GM23338 (cell line): ENCODE data around the gene ST6GALNAC1. TPM values are rescaled to one million over a fixed set of nuclear protein-coding genes. Genes with fewer than 3 reads are reported as not detected.

ENCODE experiments used
- ATAC-seq: fragments of 200-7000 bp; cut with Tn5 transposase; 3 replicates; pipeline ENCODE4 v1.9.1; 2020
- DNase-seq: peaks from one replicate; pipeline ENCODE4 v3.0.0-alpha.2; 2015; ENCODE audit warnings: low spot score
- H2AFZ ChIP-seq: fragments of 200-600 bp; sonication (generic); 2 replicates; pipeline ENCODE4 v1.8.0; 2016; ENCODE audit warnings: antibody characterized with exemption, mild to moderate bottlenecking, moderate library complexity
- H3F3A ChIP-seq: fragments of 200-600 bp; sonication (generic); replicated peaks from 2 replicates; pipeline ENCODE4 v1.8.0; 2017; ENCODE audit warnings: antibody characterized with exemption, mixed run types, low read depth
- H3K27ac ChIP-seq: fragments of 200-600 bp; sonication (generic); 2 replicates; pipeline ENCODE4 v1.6.1; 2016; ENCODE audit warnings: low read depth
- H3K27me3 ChIP-seq: fragments of 200-600 bp; sonication (generic); 2 replicates; pipeline ENCODE4 v1.8.0; 2016; ENCODE audit warnings: mild to moderate bottlenecking, mixed run types, moderate library complexity; ENCODE audit not compliant: insufficient read depth
- H3K36me3 ChIP-seq: fragments of 200-600 bp; sonication (generic); 2 replicates; pipeline ENCODE4 v1.8.0; 2016; ENCODE audit warnings: mild to moderate bottlenecking; ENCODE audit not compliant: insufficient read depth
- H3K4me1 ChIP-seq: fragments of 200-600 bp; sonication (generic); 2 replicates; pipeline ENCODE4 v1.8.0; 2016; ENCODE audit warnings: mild to moderate bottlenecking, moderate library complexity; ENCODE audit not compliant: insufficient read depth
- H3K4me2 ChIP-seq: fragments of 200-600 bp; sonication (generic); 2 replicates; pipeline ENCODE4 v1.7.1; 2017; ENCODE audit warnings: mixed run types
- H3K4me3 ChIP-seq: fragments of 200-600 bp; sonication (generic); 2 replicates; pipeline ENCODE4 v1.6.1; 2016; ENCODE audit warnings: mixed run types
- H3K79me2 ChIP-seq: fragments of 200-600 bp; sonication (generic); replicated peaks from 2 replicates; pipeline ENCODE4 v1.8.0; 2017; ENCODE audit warnings: mild to moderate bottlenecking; ENCODE audit not compliant: insufficient read depth
- H3K9me2 ChIP-seq: fragments of 200-600 bp; sonication (generic); 2 replicates; pipeline ENCODE4 v1.8.0; 2017; ENCODE audit not compliant: insufficient read depth
- H4K20me1 ChIP-seq: fragments of 200-600 bp; sonication (generic); replicated peaks from 2 replicates; pipeline ENCODE4 v1.8.0; 2017; ENCODE audit warnings: mild to moderate bottlenecking; ENCODE audit not compliant: insufficient read depth
- H3K27ac Mint-ChIP-seq: 2 replicates; pipeline ENCODE4 v1.8.0; 2020; ENCODE audit warnings: inconsistent platforms, mild to moderate bottlenecking, moderate library complexity, mixed read lengths
- H3K27me3 Mint-ChIP-seq: 3 replicates; pipeline ENCODE4 v1.8.0; 2022; ENCODE audit warnings: low read depth, mild to moderate bottlenecking, moderate library complexity, mixed read lengths, inconsistent platforms; ENCODE audit not compliant: insufficient read depth, poor library complexity
- H3K36me3 Mint-ChIP-seq: 3 replicates; pipeline ENCODE4 v1.8.0; 2021; ENCODE audit warnings: low read depth, mild to moderate bottlenecking, inconsistent platforms, moderate library complexity, mixed read lengths
- H3K4me1 Mint-ChIP-seq: 3 replicates; pipeline ENCODE4 v1.8.0; 2020; ENCODE audit warnings: mild to moderate bottlenecking, inconsistent platforms, mixed read lengths
- H3K4me3 Mint-ChIP-seq: 3 replicates; pipeline ENCODE4 v1.8.0; 2021; ENCODE audit warnings: moderate library complexity, mild to moderate bottlenecking, inconsistent platforms, mixed read lengths
- H3K9me3 Mint-ChIP-seq: 3 replicates; pipeline ENCODE4 v1.8.0; 2020; ENCODE audit warnings: moderate library complexity, mild to moderate bottlenecking, inconsistent platforms, mixed read lengths
- CREB1 ChIP-seq: fragments of 250-450 bp; sonication (Bioruptor Pico); IDR thresholded peaks from 2 replicates; pipeline ENCODE4 v1.5.0; 2020; ENCODE audit warnings: low read depth, mild to moderate bottlenecking, moderate library complexity
- CTCF ChIP-seq, 2 experiments: fragments of 200-600 bp in 1 of 2; sonication (generic) in 1 of 2; conservative IDR thresholded peaks; 2 replicates each; pipeline versions ENCODE4 v1.5.1 to v1.6.1; 2016 to 2017; ENCODE audit warnings: antibody characterized with exemption in 2 of 2, low read depth in 2 of 2, mild to moderate bottlenecking in 2 of 2, moderate library complexity in 1 of 2
- ETS1 ChIP-seq: IDR thresholded peaks from 2 replicates; pipeline ENCODE4 v1.6.1; 2016; ENCODE audit warnings: antibody characterized with exemption
- EZH2 ChIP-seq: fragments of 200-600 bp; sonication (generic); IDR thresholded peaks from one replicate; pipeline ENCODE4 v1.8.0; 2017; ENCODE audit warnings: antibody characterized with exemption, mild to moderate bottlenecking, low read depth; ENCODE audit not compliant: unreplicated experiment
- EZH2phosphoT487 ChIP-seq: fragments of 200-600 bp; sonication (generic); IDR thresholded peaks from one replicate; pipeline ENCODE4 v1.8.1; 2018; ENCODE audit warnings: antibody characterized with exemption; ENCODE audit not compliant: unreplicated experiment
- JUNB ChIP-seq: IDR thresholded peaks from one replicate; pipeline ENCODE4 v1.6.1; 2016; ENCODE audit warnings: antibody characterized with exemption; ENCODE audit not compliant: unreplicated experiment
- NANOG ChIP-seq: IDR thresholded peaks from 2 replicates; pipeline ENCODE4 v1.6.1; 2016; ENCODE audit warnings: antibody characterized with exemption, borderline replicate concordance
- POLR2AphosphoS5 ChIP-seq: IDR thresholded peaks from 2 replicates; pipeline ENCODE4 v1.6.1; 2016; ENCODE audit warnings: antibody characterized with exemption, low read depth
- STAT1 ChIP-seq: IDR thresholded peaks from one replicate; pipeline ENCODE4 v1.6.1; 2016; ENCODE audit warnings: antibody characterized with exemption; ENCODE audit not compliant: unreplicated experiment
- ZNF114 ChIP-seq: fragments of 250-450 bp; sonication (Bioruptor Pico); IDR thresholded peaks from 2 replicates; pipeline ENCODE4 v1.5.0; 2020; ENCODE audit warnings: mild to moderate bottlenecking, moderate library complexity
- ZNF331 ChIP-seq: fragments of 250-450 bp; sonication (Bioruptor Pico); IDR thresholded peaks from 2 replicates; pipeline ENCODE4 v1.5.0; 2020; ENCODE audit warnings: low read depth, mild to moderate bottlenecking, moderate library complexity
- ZNF462 ChIP-seq: fragments of 250-450 bp; sonication (Bioruptor Pico); IDR thresholded peaks from 2 replicates; pipeline ENCODE4 v1.5.0; 2020; ENCODE audit warnings: mild to moderate bottlenecking, moderate library complexity
- polyA plus RNA-seq: library from polyadenylated mRNA; unstranded; fragments of >200 nt; fragmentation: Nextera tagmentation; extraction: Ambion mirVana; gene quantifications from 2 replicates; pipeline ENCODE4 v1.2.1, GENCODE V29; 2016
- total RNA-seq: library from RNA; depleted of rRNA; stranded (reverse); fragments of >200 nt; shearing (Covaris generic); gene quantifications from 2 replicates; pipeline ENCODE4 v1.2.3, GENCODE V29; 2014

Gene ST6GALNAC1
- total and polyA plus RNA-seq, 2 experiments from 2014 or later, result not detected

GRCh38 chr17:76677406-76677805, 33.8 kb upstream of the ST6GALNAC1 start:
- no peaks in the 10 kb centered on the region for H3K9me3 Mint-ChIP-seq
- ATAC-seq, result no peak
- TF ChIP-seq ETS1, result no peak
- no peak for TF ChIP-seq CREB1 (CRISPR knock-in tag)
- TF ChIP-seq EZH2phosphoT487, result no peak
- TF ChIP-seq CTCF (conservative IDR thresholded peaks at IDR 0.05; ENCODE audit: low read depth in 2 of 2), result no peak
- no peak for TF ChIP-seq ZNF462 (CRISPR knock-in tag)
- no peak for TF ChIP-seq NANOG
- no peak for TF ChIP-seq JUNB
- TF ChIP-seq STAT1, result no peak
- TF ChIP-seq POLR2AphosphoS5, result no peak
- TF ChIP-seq ZNF114 (CRISPR knock-in tag), result no peak
- no peak for TF ChIP-seq ZNF331 (CRISPR knock-in tag)
- no peak for TF ChIP-seq EZH2
- H3K27ac ChIP-seq, result no peak overlapping the region
- no peak overlapping the region for H3K4me3 Mint-ChIP-seq
- H3K27ac Mint-ChIP-seq, result no peak overlapping the region
- H3K4me1 ChIP-seq, result no peaks in the 10 kb centered on the region; the same call in 1 of the 2 replicates
- H3K27me3 Mint-ChIP-seq, result peaks cover 15% of the 10 kb centered on the region
- H3K27me3 ChIP-seq, result no peaks in the 10 kb centered on the region
- H3F3A ChIP-seq, result 0 out of 2 replicates have a peak, but pooled peaks cover 4% of the 10 kb centered on the region
- H3K79me2 ChIP-seq, result no peaks in the 10 kb centered on the region
- H3K9me2 ChIP-seq, result peaks cover 2% of the 10 kb centered on the region; the same call in 1 of the 2 replicates
- H4K20me1 ChIP-seq, result no peaks in the 10 kb centered on the region
- H3K4me1 Mint-ChIP-seq, result peaks cover 16% of the 10 kb centered on the region
- no peak overlapping the region for H2AFZ ChIP-seq
- no peak for DNase-seq
- no peak overlapping the region for H3K4me3 ChIP-seq
- no peaks in the 10 kb centered on the region for H3K36me3 ChIP-seq
- H3K4me2 ChIP-seq, result no peak overlapping the region
- no peaks in the 10 kb centered on the region; the same call in 2 of the 3 replicates for H3K36me3 Mint-ChIP-seq
